Liver (tissue), 3 donors: ENCODE measurements around the gene CDCP1.

ENCODE experiments used
- HNF4G ChIP-seq: IDR thresholded peaks from 2 replicates; pipeline ENCODE4 v1.6.1; 2016; ENCODE audit warnings: antibody characterized with exemption
- JUND ChIP-seq, 2 donors: IDR thresholded peaks; 2 replicates each; pipeline ENCODE4 v1.6.1; 2016; ENCODE audit warnings: antibody characterized with exemption in 2 of 2
- TF ChIP-seq, protein P1 (sequence below): IDR thresholded peaks from 2 replicates; pipeline ENCODE4 v1.6.1; 2016; ENCODE audit warnings: antibody characterized with exemption, mild to moderate bottlenecking
- TF ChIP-seq, protein P2 (sequence below): fragments of 150-350 bp; IDR thresholded peaks from 2 replicates; pipeline ENCODE4 v1.5.1; 2017; ENCODE audit warnings: improper control_type of control experiment, low read depth, low read length; ENCODE audit not compliant: missing input control
- donor health status: healthy.
- donor health status: healthy.

GRCh38 chr3:45106874-45107273 lies 39.3 kb downstream of the CDCP1 start:
- TF ChIP-seq, protein P1, sequence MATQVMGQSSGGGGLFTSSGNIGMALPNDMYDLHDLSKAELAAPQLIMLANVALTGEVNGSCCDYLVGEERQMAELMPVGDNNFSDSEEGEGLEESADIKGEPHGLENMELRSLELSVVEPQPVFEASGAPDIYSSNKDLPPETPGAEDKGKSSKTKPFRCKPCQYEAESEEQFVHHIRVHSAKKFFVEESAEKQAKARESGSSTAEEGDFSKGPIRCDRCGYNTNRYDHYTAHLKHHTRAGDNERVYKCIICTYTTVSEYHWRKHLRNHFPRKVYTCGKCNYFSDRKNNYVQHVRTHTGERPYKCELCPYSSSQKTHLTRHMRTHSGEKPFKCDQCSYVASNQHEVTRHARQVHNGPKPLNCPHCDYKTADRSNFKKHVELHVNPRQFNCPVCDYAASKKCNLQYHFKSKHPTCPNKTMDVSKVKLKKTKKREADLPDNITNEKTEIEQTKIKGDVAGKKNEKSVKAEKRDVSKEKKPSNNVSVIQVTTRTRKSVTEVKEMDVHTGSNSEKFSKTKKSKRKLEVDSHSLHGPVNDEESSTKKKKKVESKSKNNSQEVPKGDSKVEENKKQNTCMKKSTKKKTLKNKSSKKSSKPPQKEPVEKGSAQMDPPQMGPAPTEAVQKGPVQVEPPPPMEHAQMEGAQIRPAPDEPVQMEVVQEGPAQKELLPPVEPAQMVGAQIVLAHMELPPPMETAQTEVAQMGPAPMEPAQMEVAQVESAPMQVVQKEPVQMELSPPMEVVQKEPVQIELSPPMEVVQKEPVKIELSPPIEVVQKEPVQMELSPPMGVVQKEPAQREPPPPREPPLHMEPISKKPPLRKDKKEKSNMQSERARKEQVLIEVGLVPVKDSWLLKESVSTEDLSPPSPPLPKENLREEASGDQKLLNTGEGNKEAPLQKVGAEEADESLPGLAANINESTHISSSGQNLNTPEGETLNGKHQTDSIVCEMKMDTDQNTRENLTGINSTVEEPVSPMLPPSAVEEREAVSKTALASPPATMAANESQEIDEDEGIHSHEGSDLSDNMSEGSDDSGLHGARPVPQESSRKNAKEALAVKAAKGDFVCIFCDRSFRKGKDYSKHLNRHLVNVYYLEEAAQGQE, result no peak
- TF ChIP-seq, protein P2, sequence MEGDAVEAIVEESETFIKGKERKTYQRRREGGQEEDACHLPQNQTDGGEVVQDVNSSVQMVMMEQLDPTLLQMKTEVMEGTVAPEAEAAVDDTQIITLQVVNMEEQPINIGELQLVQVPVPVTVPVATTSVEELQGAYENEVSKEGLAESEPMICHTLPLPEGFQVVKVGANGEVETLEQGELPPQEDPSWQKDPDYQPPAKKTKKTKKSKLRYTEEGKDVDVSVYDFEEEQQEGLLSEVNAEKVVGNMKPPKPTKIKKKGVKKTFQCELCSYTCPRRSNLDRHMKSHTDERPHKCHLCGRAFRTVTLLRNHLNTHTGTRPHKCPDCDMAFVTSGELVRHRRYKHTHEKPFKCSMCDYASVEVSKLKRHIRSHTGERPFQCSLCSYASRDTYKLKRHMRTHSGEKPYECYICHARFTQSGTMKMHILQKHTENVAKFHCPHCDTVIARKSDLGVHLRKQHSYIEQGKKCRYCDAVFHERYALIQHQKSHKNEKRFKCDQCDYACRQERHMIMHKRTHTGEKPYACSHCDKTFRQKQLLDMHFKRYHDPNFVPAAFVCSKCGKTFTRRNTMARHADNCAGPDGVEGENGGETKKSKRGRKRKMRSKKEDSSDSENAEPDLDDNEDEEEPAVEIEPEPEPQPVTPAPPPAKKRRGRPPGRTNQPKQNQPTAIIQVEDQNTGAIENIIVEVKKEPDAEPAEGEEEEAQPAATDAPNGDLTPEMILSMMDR, result no peak
- TF ChIP-seq JUND (IDR thresholded peaks at IDR 0.05) (no peak), HNF4G (no peak)
